ENCODE results near the gene AKR7A2.

DNA sequence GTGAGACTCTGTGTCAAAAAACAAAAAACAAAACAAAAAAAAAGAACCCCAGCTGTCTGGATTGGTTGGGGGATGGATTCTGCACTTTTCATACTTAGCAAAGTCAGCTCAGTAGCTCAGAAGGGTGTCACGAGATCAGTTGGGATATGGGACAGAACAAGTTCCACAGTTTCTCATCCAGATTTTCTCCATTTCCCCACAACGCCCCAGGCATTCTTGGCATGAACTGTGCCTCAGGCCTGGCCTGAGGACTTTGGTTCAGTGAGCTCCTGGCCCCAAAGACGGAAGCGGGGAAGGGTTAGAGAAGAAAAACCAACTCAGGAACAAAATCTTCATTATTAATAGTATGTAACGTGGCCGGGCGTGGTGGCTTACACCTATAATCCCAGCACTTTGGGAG, 1.9 kb downstream of the AKR7A2 start:
- TF ChIP-seq, protein P1, sequence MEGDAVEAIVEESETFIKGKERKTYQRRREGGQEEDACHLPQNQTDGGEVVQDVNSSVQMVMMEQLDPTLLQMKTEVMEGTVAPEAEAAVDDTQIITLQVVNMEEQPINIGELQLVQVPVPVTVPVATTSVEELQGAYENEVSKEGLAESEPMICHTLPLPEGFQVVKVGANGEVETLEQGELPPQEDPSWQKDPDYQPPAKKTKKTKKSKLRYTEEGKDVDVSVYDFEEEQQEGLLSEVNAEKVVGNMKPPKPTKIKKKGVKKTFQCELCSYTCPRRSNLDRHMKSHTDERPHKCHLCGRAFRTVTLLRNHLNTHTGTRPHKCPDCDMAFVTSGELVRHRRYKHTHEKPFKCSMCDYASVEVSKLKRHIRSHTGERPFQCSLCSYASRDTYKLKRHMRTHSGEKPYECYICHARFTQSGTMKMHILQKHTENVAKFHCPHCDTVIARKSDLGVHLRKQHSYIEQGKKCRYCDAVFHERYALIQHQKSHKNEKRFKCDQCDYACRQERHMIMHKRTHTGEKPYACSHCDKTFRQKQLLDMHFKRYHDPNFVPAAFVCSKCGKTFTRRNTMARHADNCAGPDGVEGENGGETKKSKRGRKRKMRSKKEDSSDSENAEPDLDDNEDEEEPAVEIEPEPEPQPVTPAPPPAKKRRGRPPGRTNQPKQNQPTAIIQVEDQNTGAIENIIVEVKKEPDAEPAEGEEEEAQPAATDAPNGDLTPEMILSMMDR (conservative IDR thresholded peaks at IDR 0.05; ENCODE audit: low read depth in 2 of 2): no peak
- TF ChIP-seq EZH2phosphoT487 (IDR thresholded peaks at IDR 0.05; ENCODE audit: unreplicated experiment): no peak
